ENCODE data around the gene VILL. TPM values are rescaled to one million over a fixed set of nuclear protein-coding genes. Genes with fewer than 3 reads are reported as not detected.

VILL gene
- total RNA-seq, 6 donors from 2014 or later = 5.6 to 41.9 (median 19.0) TPM

DNA sequence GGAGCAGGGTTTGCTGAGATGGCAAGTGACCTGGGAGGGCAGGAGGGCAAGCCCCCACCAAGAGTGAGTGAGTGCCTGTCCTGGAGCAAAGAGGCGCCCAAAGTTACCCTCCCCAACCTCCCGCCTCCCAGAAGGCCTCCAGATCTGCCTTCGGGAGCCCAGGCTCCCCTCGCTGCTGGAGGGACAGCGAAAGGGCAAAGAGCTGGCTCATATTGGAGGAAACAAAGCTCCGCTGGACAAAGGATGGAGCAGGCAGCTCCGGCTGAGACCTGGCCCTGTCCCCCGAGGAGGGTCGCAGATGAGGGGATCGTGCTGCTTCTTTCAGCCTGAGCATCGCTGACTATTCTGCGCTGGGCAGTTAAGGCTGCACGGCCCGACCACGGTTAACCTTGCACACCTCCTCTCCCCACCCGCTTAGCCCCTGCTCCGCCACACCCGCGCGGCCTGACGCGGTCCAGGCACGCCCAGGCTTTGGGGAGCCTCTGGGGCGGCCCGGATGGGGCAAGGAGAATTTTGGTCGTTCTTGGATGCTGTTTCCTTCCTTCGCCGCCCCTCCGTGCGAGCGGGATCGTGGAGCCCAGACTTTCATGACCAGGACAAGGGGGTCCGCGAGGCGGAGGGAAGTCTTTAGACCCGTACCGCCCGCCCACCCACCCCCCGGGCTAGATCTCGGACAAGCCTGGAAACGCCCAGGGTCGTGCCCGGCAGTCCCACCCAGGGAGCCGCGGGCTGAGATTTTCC lies 38.2 kb downstream of the VILL start:
- H3K4me1 ChIP-seq = peaks cover 26 to 50% (median 34%) of the 10 kb centered on the region in 4 donors
- H3K36me3 ChIP-seq = no peaks in the 10 kb centered on the region
- H3K27ac ChIP-seq = peak overlapping the region; percentile 72 to 88 (median 87)
- no peaks in the 10 kb centered on the region for H3K9me3 ChIP-seq
- peaks cover 0 to 7% (median 0%) of the 10 kb centered on the region in 4 donors for H3K27me3 ChIP-seq
- 28 to 51% methylated on average over 14 to 34 of the region's 45 CpGs for whole genome bisulfite sequencing, 2 donors
- peak in 1 of 2 donors; percentile 28 for ATAC-seq (ENCODE audit: low FRiP score in 2 of 2)
- DNase-seq = peak in 1 of 2 donors; percentile 89
- H3K4me3 ChIP-seq = peak overlapping the region; percentile 74 to 92 (median 82)
- TF ChIP-seq, protein P1, sequence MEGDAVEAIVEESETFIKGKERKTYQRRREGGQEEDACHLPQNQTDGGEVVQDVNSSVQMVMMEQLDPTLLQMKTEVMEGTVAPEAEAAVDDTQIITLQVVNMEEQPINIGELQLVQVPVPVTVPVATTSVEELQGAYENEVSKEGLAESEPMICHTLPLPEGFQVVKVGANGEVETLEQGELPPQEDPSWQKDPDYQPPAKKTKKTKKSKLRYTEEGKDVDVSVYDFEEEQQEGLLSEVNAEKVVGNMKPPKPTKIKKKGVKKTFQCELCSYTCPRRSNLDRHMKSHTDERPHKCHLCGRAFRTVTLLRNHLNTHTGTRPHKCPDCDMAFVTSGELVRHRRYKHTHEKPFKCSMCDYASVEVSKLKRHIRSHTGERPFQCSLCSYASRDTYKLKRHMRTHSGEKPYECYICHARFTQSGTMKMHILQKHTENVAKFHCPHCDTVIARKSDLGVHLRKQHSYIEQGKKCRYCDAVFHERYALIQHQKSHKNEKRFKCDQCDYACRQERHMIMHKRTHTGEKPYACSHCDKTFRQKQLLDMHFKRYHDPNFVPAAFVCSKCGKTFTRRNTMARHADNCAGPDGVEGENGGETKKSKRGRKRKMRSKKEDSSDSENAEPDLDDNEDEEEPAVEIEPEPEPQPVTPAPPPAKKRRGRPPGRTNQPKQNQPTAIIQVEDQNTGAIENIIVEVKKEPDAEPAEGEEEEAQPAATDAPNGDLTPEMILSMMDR (IDR thresholded peaks at IDR 0.05) = no peak
- TF ChIP-seq POLR2AphosphoS5 (IDR thresholded peaks at IDR 0.05) (no peak), POLR2A (IDR thresholded peaks at IDR 0.05) (no peak)

DNA sequence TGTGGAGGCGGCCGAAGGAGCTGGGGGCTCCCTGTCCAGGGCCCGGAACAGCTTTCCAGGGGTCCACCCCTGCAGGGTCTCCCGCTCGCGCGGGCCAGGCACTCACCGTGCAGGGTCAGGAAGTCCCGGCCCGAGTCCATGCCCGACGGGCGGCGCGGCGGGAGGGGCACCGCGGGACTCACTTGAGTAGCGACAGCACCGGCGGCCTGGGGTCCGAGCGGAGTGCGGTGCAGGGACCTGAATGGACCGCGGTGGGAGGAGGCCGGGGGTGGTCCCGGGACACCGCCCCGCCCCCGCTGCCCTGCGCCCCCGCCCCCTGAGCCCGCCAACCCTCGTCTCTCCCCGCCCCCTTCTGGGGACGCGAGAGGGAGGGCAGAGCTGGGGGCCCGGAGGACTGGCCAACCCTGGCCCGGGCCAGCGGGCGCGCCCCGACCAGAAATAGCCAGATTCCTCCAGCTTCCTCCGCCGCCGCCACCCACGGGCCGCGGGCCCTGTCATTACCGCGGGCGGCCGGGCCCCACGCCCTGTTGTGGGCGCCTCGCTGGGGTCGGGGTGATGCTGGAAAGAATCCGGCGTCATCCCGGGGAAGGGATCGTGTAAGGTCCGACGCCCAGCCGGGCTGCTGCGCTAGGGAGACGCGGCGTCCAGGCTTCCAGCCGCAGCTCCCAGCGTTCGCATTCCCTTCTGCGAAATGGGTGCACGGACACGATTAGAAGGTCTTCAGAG lies 39.0 kb downstream of the VILL start, which contains the start of gene PLCD1:
Gene PLCD1 (minus strand): TSS at position 243 of the 726 bp plus-strand sequence. CDS start 103 bp downstream, at position 140.
- peak within 1 kb of the TSS; percentile 74 to 92 (median 82) for H3K4me3 ChIP-seq
- 5% methylated on average over 4 of the region's 75 CpGs; no CpG with 5 or more reads in 1 of the 2 donors for WGBS, 2 donors
- H3K9me3 ChIP-seq = no peaks in the 10 kb centered on the region
- ATAC-seq (ENCODE audit: low FRiP score in 2 of 2) (peak; percentile 56 to 82), DNase-seq (peak; percentile 86 to 95)
- peaks cover 0 to 7% (median 0%) of the 10 kb centered on the region in 4 donors for H3K27me3 ChIP-seq
- peak within 1 kb of the TSS; percentile 72 to 88 (median 87) for H3K27ac ChIP-seq
- H3K36me3 ChIP-seq = no peaks in the 10 kb centered on the region
- peaks cover 26 to 47% (median 34%) of the 10 kb centered on the region in 4 donors for H3K4me1 ChIP-seq
- peak in 3 of 4 donors; percentile 38 to 67 (median 51) for TF ChIP-seq POLR2A (IDR thresholded peaks at IDR 0.05)
- peak in 1 of 4 donors; percentile 50 for TF ChIP-seq EP300 (IDR thresholded peaks at IDR 0.05)
- TF ChIP-seq, protein P1 (IDR thresholded peaks at IDR 0.05) = no peak
- TF ChIP-seq POLR2AphosphoS5 (IDR thresholded peaks at IDR 0.05) = peak; percentile 37 to 76

DNA sequence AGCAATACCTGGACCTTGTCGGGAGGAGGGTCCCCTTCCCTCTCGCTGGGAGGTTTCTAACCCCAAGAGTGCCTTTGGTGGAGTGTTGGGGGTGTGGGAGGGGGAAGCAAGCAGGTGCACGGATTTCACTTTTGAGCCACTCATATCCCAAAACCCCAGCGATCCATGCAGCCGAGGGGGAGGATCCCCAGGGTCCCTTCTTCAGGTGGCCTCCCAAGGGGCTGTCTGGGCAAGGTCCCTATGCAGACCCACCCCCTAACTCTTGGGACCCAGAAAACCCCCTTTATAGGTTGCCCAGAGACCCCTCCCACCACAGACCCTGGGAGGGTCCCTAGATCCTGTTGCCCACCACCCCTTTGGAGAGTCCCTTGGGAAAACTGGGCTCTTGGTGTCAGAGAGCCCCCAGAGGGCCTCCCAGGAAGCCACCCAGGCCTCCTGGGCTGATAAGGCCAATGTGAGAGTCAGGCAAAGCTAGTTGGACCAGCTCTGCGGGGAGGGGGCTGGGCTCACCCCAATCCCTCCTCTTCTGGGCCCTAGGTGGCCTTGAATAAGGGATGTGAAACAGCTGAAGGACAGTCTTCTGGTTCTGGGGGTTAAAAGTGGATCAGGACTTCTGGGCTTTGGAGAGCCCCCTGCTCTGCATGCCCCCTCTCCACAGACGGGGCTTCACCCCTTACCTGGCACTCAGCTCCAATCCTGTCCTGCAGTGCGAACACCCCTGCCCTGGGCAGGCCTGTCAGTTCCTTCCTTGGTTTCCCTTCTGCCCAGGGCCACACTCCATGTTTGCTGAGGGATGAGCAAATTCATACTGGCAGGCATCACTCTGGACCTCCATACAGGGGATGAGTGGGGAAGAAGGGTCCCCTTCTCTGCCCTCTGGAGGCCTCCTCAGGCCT lies 39.8 kb downstream of the VILL start:
- Histone ChIP-seq H3K4me3 (peak overlapping the region; percentile 74 to 92 (median 82)), H3K4me1 (peaks cover 24 to 44% (median 31%) of the 10 kb centered on the region in 4 donors), H3K36me3 (no peaks in the 10 kb centered on the region), H3K9me3 (no peaks in the 10 kb centered on the region), H3K27me3 (peaks cover 0 to 7% (median 0%) of the 10 kb centered on the region in 4 donors), H3K27ac (peak overlapping the region; percentile 72 to 88 (median 87))
- no peak for ATAC-seq (ENCODE audit: low FRiP score in 2 of 2)
- DNase-seq = no peak
- TF ChIP-seq EP300 (IDR thresholded peaks at IDR 0.05) = no peak
- TF ChIP-seq POLR2A (IDR thresholded peaks at IDR 0.05) = no peak
- TF ChIP-seq POLR2AphosphoS5 (IDR thresholded peaks at IDR 0.05) = no peak
- WGBS, 2 donors = 42 to 65% methylated on average over 2 to 8 of the region's 8 CpGs

DNA sequence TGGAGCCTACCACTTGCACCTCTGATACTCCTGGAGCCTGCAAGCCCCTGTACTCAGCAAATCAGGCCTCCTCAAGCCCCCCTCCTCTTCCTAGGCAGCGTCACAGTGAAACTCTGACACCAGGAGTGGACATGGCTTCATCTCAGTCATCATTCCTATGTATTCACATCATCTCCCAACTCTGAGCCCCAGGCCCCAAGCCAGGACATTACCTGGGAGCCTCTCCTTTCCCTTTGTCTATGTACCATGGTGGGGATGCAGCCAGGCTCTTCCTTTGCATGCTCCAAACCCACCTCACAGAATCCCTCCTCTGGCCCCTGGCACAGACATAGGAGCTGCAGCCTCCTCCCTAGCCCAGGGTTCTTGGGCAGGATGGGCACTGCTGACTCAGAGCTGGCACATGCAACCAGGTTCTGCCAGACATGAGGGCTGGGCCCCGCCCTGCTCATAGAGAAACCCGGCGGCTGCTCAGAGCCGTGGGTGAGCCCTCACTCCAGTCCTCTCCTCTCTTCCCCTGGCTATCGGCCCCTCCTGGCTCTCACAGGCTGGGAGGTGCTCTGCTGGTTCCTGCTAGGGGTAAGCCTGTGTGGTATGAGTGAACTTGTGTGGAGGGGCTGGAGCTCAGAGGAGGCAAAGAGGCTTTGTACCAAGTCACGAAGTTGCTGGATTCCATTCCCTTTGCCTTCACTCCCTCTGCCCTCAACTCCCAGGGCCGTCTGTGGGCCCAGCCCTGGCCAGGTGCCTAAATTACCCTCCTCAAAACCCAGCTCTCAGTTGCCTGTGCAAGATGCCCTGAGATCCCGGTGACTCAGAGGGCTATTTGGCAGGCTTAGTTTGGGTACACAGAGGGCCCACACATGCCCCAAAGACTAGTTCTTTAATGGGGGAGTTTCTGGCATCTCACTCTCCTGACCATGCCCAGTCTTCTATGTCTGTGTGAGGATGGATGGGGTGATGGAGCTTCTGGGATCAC lies 40.7 kb downstream of the VILL start:
- Histone ChIP-seq H3K36me3 (no peaks in the 10 kb centered on the region), H3K4me3 (no peak overlapping the region), H3K27ac (peak overlapping the region; percentile 72 to 88 (median 87)), H3K4me1 (peaks cover 17 to 38% (median 24%) of the 10 kb centered on the region in 4 donors), H3K9me3 (no peaks in the 10 kb centered on the region), H3K27me3 (peaks cover 0 to 7% (median 0%) of the 10 kb centered on the region in 4 donors)
- peak; percentile 29 to 77 for ATAC-seq (ENCODE audit: low FRiP score in 2 of 2)
- peak; percentile 68 to 90 for DNase-seq
- 41 to 43% methylated on average over 8 of the region's 9 CpGs for WGBS, 2 donors
- TF ChIP-seq POLR2A (IDR thresholded peaks at IDR 0.05) (peak in 1 of 4 donors; percentile 11), EP300 (IDR thresholded peaks at IDR 0.05) (no peak)
- TF ChIP-seq, protein P1 (IDR thresholded peaks at IDR 0.05) = no peak

All from upper lobe of left lung (tissue), 6 donors.